ENCODE results near the gene DAPK1. TPM values are rescaled to one million over a fixed set of nuclear protein-coding genes. Genes with fewer than 3 reads are reported as not detected.
A peak's percentile ranks its signal among the peaks of the same experiment; 100 is the strongest.

Gene DAPK1
- total and polyA plus RNA-seq, 8 donors: 78.2 to 242 (median 215) TPM

GRCh38 chr9:87683751-87684626 lies 186.3 kb downstream of the DAPK1 start:
- Histone ChIP-seq H3K36me3 (peaks cover 0 to 30% of the 10 kb centered on the region in 2 donors), H3K9me3 (no peaks in the 10 kb centered on the region), H3K27me3 (no peaks in the 10 kb centered on the region), H3K4me3 (no peak overlapping the region), H3K27ac (no peak overlapping the region), H3K4me1 (peaks cover 8 to 19% of the 10 kb centered on the region in 2 donors)
- ATAC-seq: no peak
- intact Hi-C loops (cut with DNase I): loop anchor here in 1 of 2 donors (10.0 kb wide), 1 partner anchor 131 kb away; no protein-coding TSS in a partner anchor
- DNase-seq: peak in 1 of 4 donors; percentile 77
- TF ChIP-seq, protein P1, sequence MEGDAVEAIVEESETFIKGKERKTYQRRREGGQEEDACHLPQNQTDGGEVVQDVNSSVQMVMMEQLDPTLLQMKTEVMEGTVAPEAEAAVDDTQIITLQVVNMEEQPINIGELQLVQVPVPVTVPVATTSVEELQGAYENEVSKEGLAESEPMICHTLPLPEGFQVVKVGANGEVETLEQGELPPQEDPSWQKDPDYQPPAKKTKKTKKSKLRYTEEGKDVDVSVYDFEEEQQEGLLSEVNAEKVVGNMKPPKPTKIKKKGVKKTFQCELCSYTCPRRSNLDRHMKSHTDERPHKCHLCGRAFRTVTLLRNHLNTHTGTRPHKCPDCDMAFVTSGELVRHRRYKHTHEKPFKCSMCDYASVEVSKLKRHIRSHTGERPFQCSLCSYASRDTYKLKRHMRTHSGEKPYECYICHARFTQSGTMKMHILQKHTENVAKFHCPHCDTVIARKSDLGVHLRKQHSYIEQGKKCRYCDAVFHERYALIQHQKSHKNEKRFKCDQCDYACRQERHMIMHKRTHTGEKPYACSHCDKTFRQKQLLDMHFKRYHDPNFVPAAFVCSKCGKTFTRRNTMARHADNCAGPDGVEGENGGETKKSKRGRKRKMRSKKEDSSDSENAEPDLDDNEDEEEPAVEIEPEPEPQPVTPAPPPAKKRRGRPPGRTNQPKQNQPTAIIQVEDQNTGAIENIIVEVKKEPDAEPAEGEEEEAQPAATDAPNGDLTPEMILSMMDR (IDR thresholded peaks at IDR 0.05): no peak

DNA sequence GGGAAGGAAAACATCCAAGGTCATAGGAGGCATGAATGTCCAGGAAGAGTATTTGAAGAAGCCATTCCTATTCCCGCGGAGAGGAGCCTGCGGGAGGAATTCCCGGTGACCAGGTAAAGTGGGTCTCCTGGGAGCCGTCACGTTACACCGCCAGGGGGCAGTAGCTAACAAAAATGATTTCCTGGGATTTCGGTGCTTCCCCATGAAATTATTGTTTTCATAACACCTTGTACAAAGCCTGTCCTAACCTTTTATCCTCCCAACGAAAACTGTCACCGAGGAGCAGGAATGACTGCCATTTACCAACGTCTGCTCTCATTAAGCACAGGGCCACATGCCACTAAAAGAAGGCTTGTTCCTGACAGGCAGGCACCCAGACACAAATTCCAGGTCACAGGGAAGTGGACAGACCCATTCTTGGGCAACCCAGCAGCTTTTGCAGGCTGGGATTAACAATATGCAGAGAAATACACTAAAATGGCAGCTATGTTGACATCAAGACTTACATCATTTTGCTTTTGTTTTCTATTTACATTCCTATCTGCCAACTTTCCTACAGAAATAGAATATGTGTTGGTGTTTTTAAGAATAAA lies 187.1 kb downstream of the DAPK1 start:
- H3K27me3 ChIP-seq: no peaks in the 10 kb centered on the region
- intact Hi-C loops (cut with DNase I): loop anchor here in 1 of 2 donors (10.0 kb wide), 1 partner anchor 130 kb away; no protein-coding TSS in a partner anchor
- peak; percentile 74 for ATAC-seq
- H3K4me3 ChIP-seq: no peak overlapping the region
- no peaks in the 10 kb centered on the region for H3K9me3 ChIP-seq
- H3K27ac ChIP-seq: peak overlapping the region; percentile 13 to 65
- H3K4me1 ChIP-seq: peaks cover 8 to 19% of the 10 kb centered on the region in 2 donors
- TF ChIP-seq, protein P1 (IDR thresholded peaks at IDR 0.05): peak; percentile 46 to 67
- peak in 1 of 4 donors; percentile 45 for DNase-seq
- H3K36me3 ChIP-seq: peaks cover 0 to 34% of the 10 kb centered on the region in 2 donors

- no peak for DNase-seq
- Histone ChIP-seq H3K4me3 (no peak overlapping the region), H3K27ac (peak overlapping the region; percentile 13 to 65), H3K36me3 (peaks cover 0 to 34% of the 10 kb centered on the region in 2 donors), H3K4me1 (peaks cover 8 to 19% of the 10 kb centered on the region in 2 donors), H3K27me3 (no peaks in the 10 kb centered on the region), H3K9me3 (no peaks in the 10 kb centered on the region)
- intact Hi-C loops (cut with DNase I): loop anchor here in 1 of 2 donors (10.0 kb wide), 1 partner anchor 129 kb away; no protein-coding TSS in a partner anchor
- no peak for ATAC-seq
- TF ChIP-seq, protein P1 (IDR thresholded peaks at IDR 0.05): no peak
Observed at GRCh38 chr9:87685441-87685840, 187.8 kb downstream of the DAPK1 start.

GRCh38 chr9:87685871-87686519 lies 188.3 kb downstream of the DAPK1 start:
- intact Hi-C loops (cut with DNase I): loop anchor here in 1 of 2 donors (10.0 kb wide), 1 partner anchor 129 kb away; no protein-coding TSS in a partner anchor
- Histone ChIP-seq H3K27ac (peak overlapping the region; percentile 13 to 65), H3K36me3 (peaks cover 0 to 34% of the 10 kb centered on the region in 2 donors), H3K4me3 (no peak overlapping the region), H3K4me1 (peaks cover 8 to 19% of the 10 kb centered on the region in 2 donors), H3K9me3 (no peaks in the 10 kb centered on the region), H3K27me3 (no peaks in the 10 kb centered on the region)
- TF ChIP-seq, protein P1 (IDR thresholded peaks at IDR 0.05): no peak
- peak in 2 of 4 donors; percentile 76 to 84 for DNase-seq
- ATAC-seq: peak; percentile 74
